HepG2 (cell line): Measurements from ENCODE around the gene TTLL10. TPM values are rescaled to one million over a fixed set of nuclear protein-coding genes. Genes with fewer than 3 reads are reported as not detected.

Experiments
- ATAC-seq: fragments of 200-7000 bp; cut with Tn5 transposase; 3 replicates; pipeline ENCODE4 v1.9.1; 2020; ENCODE audit warnings: mild to moderate bottlenecking, moderate library complexity
- BruUV-seq: library from RNA; stranded (reverse); fragments of 400-500 nt; replicated peaks from 2 replicates; lab custom pipeline; 2021; lab: Mats Ljungman, UMichigan
- CTCF ChIA-PET: fragments of 300-600 bp; formaldehyde crosslinking; extraction: SDS; loops from one replicate; lab custom pipeline; 2021; ENCODE audit warnings: low total read pairs, inconsistent platforms, low intra/inter-chr PET ratio; lab: Yijun Ruan, JAX
- POLR2A ChIA-PET: fragments of 350-600 bp; sonication (Branson Sonifier 250); formaldehyde crosslinking; loops from one replicate; lab custom pipeline; 2020; ENCODE audit warnings: antibody characterized with exemption, inconsistent platforms; lab: Yijun Ruan, JAX
- DNase-seq: peaks from one replicate; pipeline ENCODE4 v3.0.0-alpha.2; 2015; ENCODE audit warnings: low spot score
- FAIRE-seq: peaks from 3 replicates; lab custom pipeline; 2011; peaks lifted over from hg19 to GRCh38; lab: Jason Lieb, UNC
- H2AFZ ChIP-seq: one replicate; pipeline ENCODE4 v1.6.1; 2011; ENCODE audit warnings: low read length, inconsistent platforms
- H3K27ac ChIP-seq: fragments of 300-600 bp; 3 replicates; pipeline ENCODE4 v1.8.0; 2011; ENCODE audit warnings: mixed run types, mild to moderate bottlenecking, mixed read lengths, low read length, inconsistent platforms; ENCODE audit not compliant: insufficient read depth; ENCODE audit errors: extremely low read length
- H3K27me3 ChIP-seq, 2 experiments: fragments of 200-600 bp in 1 of 2; 2 replicates in 1 of 2; 3 replicates in 1 of 2; pipeline versions ENCODE4 v1.6.0 to v1.8.0; 2011; ENCODE audit warnings: low read length in 2 of 2, mild to moderate bottlenecking in 2 of 2, moderate library complexity in 2 of 2, inconsistent platforms in 1 of 2; ENCODE audit not compliant: insufficient read depth in 2 of 2, control insufficient read depth in 1 of 2
- H3K36me3 ChIP-seq, 2 experiments: fragments of 200-600 bp in 1 of 2; replicated peaks in 1 of 2; 2 replicates in 1 of 2; 3 replicates in 1 of 2; pipeline versions ENCODE4 v1.5.1 to v1.8.0; 2011; ENCODE audit warnings: low read length in 2 of 2, inconsistent platforms in 1 of 2; ENCODE audit not compliant: insufficient read depth in 2 of 2, control insufficient read depth in 1 of 2
- H3K4me1 ChIP-seq: 2 replicates; pipeline ENCODE4 v1.5.1; 2012; ENCODE audit warnings: low read length, inconsistent platforms; ENCODE audit not compliant: insufficient read depth
- H3K4me2 ChIP-seq: 2 replicates; pipeline ENCODE4 v1.6.0; 2011; ENCODE audit warnings: low read depth, low read length, inconsistent platforms
- H3K4me3 ChIP-seq, 3 experiments: fragments of 200-600 bp in 1 of 3; sonication (generic), shearing (Covaris generic) in 1 of 3; replicated peaks in 1 of 3; 2 replicates each; pipeline ENCODE4 v1.5.1; 2011 to 2016; ENCODE audit warnings: low read length in 3 of 3, inconsistent platforms in 2 of 3, low read depth in 2 of 3, mild to moderate bottlenecking in 2 of 3, control low read depth in 1 of 3, mixed read lengths in 1 of 3; ENCODE audit not compliant: insufficient read depth in 1 of 3
- H3K79me2 ChIP-seq: one replicate; pipeline ENCODE4 v1.6.1; 2011; ENCODE audit warnings: low read length, inconsistent platforms; ENCODE audit not compliant: insufficient read depth
- H3K9ac ChIP-seq: 2 replicates; pipeline ENCODE4 v1.6.0; 2011; ENCODE audit warnings: mild to moderate bottlenecking, low read depth, low read length, inconsistent platforms; ENCODE audit not compliant: insufficient read depth
- H3K9me3 ChIP-seq: 2 replicates; pipeline ENCODE4 v1.5.1; 2012; ENCODE audit warnings: mild to moderate bottlenecking, low read length
- H4K20me1 ChIP-seq: 2 replicates; pipeline ENCODE4 v1.6.0; 2011; ENCODE audit warnings: inconsistent platforms, mild to moderate bottlenecking, low read length, moderate library complexity; ENCODE audit not compliant: insufficient read depth
- RBFOX2 ChIP-seq: fragments of 200-400 bp; formaldehyde crosslinking; IDR thresholded peaks from 2 replicates; pipeline ENCODE4 v1.6.1; 2017; ENCODE audit warnings: low read depth, mild to moderate bottlenecking, low read length
- TOPORS ChIP-seq: sonication (generic); formaldehyde crosslinking; IDR thresholded peaks from 2 replicates; pipeline ENCODE4 v1.8.0; 2023; ENCODE audit warnings: mild to moderate bottlenecking, missing genetic modification reagents
- ZNF780A ChIP-seq: sonication (generic); formaldehyde crosslinking; IDR thresholded peaks from 2 replicates; pipeline ENCODE4 v1.8.0; 2022; ENCODE audit warnings: mild to moderate bottlenecking, missing genetic modification reagents, moderate library complexity
- ZNF792 ChIP-seq: IDR thresholded peaks from 2 replicates; pipeline ENCODE4 v1.6.1; 2016
- WGBS: methylation state at CpG from one replicate; pipeline ENCODE4 v1.1.6; 2017; ENCODE audit warnings: low lambda C conversion rate; 5-methylcytosine and 5-hydroxymethylcytosine counted together
- in situ Hi-C: cut with HindIII; loops from 2 replicates; pipeline ENCODE4 v1.10.0; 2017; ENCODE audit warnings: low pct_unique_long_range_greater_than_20kb; ENCODE audit not compliant: extremely low pct_ligation_motif_present
- intact Hi-C: fragments of 100-400 bp; cut with micrococcal nuclease; formaldehyde crosslinking; loops from one replicate; pipeline ENCODE4 v1.10.0; 2022; ENCODE audit not compliant: unreplicated experiment
- polyA plus RNA-seq, 8 experiments: library from polyadenylated mRNA; depleted of rRNA in 3 of 8; stranded (reverse) in 7 of 8; unstranded in 1 of 8; fragments of >200 nt; fragmentation: Illumina TruSeq in 4 of 8; extraction: Trizol in 4 of 8; gene quantifications; 2 replicates each; pipeline versions ENCODE4 v1.2.1 to v1.2.3, GENCODE V29; 2011 to 2016; ENCODE audit warnings: low read depth in 4 of 8, missing spikeins in 1 of 8, mixed read lengths in 1 of 8; ENCODE audit not compliant: insufficient read depth in 1 of 8
- total RNA-seq, 5 experiments: library from RNA; depleted of rRNA; stranded (reverse); fragments of >200 nt; fragmentation: Illumina TruSeq; extraction: Trizol; gene quantifications; 2 replicates each; pipeline ENCODE4 v1.2.3, GENCODE V29; 2016; ENCODE audit warnings: low read depth in 1 of 5
- TF ChIP-seq, protein P1 (sequence below): sonication (generic); formaldehyde crosslinking; IDR thresholded peaks from 2 replicates; pipeline ENCODE4 v1.5.1; 2020; ENCODE audit warnings: mild to moderate bottlenecking, missing genetic modification reagents
- TF ChIP-seq, protein P2 (sequence below): sonication (generic); formaldehyde crosslinking; IDR thresholded peaks from 2 replicates; pipeline ENCODE4 v1.8.0; 2022; ENCODE audit warnings: mild to moderate bottlenecking, missing genetic modification reagents, moderate library complexity

Gene TTLL10
- total and polyA plus RNA-seq, 2 of the 13 experiments (the other 11 are each of a cell fraction or from before 2014, with no cell fraction given) = not detected

DNA sequence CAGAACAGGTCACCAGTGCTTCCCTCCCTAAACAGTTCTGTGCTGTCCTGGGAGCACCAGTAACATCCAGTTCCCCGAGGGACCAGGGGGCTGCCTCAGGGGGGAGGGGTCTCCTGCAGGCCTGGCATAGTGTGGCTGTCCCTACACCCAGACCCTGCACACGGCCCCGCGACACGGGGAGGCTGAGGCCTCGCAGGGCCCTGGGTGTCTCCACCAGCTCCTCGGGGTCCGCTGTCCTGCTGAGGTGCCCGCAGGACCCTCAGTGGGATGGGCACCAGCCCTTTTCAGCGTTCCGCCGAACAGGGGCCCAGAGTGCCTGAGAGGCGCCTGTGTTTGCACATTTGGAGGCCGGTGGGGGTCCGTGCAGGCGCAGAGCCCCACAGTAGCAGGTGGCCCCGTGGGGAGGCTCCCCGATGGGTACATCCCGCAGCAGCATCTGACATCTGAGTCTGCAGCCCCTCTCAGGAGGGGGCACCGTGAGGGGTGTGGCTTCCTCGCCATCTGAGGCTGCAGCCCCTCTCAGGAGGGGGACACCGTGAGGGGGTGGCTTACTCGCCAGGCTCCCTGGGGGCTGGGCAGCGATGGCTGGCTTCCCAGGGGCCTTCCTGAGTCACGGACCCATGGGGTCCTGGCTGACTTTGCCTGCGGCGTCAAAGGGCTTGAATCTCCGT is 39.2 kb upstream of the TTLL10 start:
- peaks cover 55% of the 10 kb centered on the region for H3K4me1 ChIP-seq
- DNase-seq = no peak
- WGBS = 91% methylated on average over 1 of the region's 28 CpGs
- H3K27me3 ChIP-seq = no peaks in the 10 kb centered on the region
- H4K20me1 ChIP-seq = no peaks in the 10 kb centered on the region
- intact Hi-C loops = no loop called here
- no peak overlapping the region for H3K4me3 ChIP-seq
- H3K9me3 ChIP-seq = no peaks in the 10 kb centered on the region
- TF ChIP-seq TOPORS = no peak
- TF ChIP-seq RBFOX2 = 0 out of 2 replicates have a peak, but pooled peaks have one; percentile 22
- no peak for TF ChIP-seq ZNF792 (CRISPR knock-in tag)
- H2AFZ ChIP-seq = no peak overlapping the region
- no peak overlapping the region for H3K4me2 ChIP-seq
- FAIRE-seq = no peak
- no peaks in the 10 kb centered on the region for H3K36me3 ChIP-seq
- H3K9ac ChIP-seq = no peak overlapping the region
- ATAC-seq = no peak
- no peak overlapping the region for H3K27ac ChIP-seq
- BruUV-seq = no TSS peak
- CTCF ChIA-PET = no interaction called here
- POLR2A ChIA-PET = interaction anchor here (1.0 kb wide), 1 partner anchor 9 kb away, joined by 4 read pairs; no protein-coding TSS in a partner anchor
- no peaks in the 10 kb centered on the region for H3K79me2 ChIP-seq
- in situ Hi-C loops = no loop called here

DNA sequence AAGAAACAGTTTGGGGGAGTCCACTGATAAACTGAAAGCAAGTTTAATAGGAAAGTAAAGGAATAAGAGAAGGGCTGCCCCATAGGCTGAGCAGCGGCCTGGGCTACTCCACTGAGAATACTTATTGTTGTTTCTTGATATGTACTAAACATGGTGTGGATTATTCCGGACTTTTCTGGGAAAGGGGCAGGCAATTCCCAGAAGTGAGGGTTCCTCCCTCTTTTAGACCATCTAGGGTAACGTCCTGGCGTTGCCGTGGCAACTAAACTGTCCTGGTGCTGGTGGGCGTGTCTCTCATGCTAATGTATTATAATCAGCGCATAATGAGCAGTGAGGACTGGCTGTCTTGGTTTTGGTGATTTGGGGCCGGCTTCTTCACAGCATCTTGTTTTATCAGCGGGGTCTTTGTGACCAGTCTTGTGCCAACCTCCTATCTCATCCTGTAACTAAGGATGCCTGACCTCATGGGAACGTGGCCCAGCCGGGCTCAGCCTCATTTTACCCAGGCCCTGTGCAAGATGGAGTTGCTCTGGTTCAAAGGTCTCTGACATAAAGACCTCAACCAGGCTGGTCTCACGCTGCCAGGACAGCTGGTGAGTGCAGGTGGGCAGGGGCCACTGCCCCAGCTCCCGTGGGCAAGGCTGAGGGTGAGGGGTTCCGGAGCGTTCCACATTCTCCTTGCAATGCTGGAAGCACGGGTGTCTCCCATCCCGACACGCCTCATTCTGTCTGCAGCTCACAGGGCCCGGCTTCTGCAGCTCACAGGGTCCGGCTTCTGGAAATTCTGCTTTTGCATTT is 38.1 kb upstream of the TTLL10 start:
- intact Hi-C loops (no loop called here), in situ Hi-C loops (no loop called here)
- TF ChIP-seq, protein P1, sequence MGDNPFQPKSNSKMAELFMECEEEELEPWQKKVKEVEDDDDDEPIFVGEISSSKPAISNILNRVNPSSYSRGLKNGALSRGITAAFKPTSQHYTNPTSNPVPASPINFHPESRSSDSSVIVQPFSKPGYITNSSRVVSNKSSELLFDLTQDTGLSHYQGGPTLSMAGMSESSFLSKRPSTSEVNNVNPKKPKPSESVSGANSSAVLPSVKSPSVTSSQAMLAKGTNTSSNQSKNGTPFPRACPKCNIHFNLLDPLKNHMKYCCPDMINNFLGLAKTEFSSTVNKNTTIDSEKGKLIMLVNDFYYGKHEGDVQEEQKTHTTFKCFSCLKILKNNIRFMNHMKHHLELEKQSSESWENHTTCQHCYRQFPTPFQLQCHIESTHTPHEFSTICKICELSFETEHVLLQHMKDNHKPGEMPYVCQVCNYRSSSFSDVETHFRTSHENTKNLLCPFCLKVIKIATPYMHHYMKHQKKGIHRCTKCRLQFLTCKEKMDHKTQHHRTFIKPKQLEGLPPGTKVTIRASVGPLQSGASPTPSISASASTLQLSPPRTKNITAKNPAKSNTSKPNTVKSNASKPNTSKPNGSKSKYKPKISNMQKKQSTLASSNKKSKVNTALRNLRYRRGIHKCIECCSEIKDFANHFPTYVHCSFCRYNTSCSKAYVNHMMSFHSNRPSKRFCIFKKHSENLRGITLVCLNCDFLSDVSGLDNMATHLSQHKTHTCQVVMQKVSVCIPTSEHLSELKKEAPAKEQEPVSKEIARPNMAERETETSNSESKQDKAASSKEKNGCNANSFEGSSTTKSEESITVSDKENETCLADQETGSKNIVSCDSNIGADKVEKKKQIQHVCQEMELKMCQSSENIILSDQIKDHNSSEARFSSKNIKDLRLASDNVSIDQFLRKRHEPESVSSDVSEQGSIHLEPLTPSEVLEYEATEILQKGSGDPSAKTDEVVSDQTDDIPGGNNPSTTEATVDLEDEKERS (CRISPR knock-in tag) = no peak
- TF ChIP-seq ZNF780A = no peak
- TF ChIP-seq, protein P2, sequence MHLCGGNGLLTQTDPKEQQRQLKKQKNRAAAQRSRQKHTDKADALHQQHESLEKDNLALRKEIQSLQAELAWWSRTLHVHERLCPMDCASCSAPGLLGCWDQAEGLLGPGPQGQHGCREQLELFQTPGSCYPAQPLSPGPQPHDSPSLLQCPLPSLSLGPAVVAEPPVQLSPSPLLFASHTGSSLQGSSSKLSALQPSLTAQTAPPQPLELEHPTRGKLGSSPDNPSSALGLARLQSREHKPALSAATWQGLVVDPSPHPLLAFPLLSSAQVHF (CRISPR knock-in tag) = no peak
- H3K27ac ChIP-seq = no peak overlapping the region
- H3K4me2 ChIP-seq = no peak overlapping the region
- peaks cover 44% of the 10 kb centered on the region for H3K4me1 ChIP-seq
- no peaks in the 10 kb centered on the region for H4K20me1 ChIP-seq
- no peaks in the 10 kb centered on the region for H3K27me3 ChIP-seq
- no peak for ATAC-seq
- ChIA-PET POLR2A (interaction anchor here (1.2 kb wide), 1 partner anchor 10 kb away, joined by 3 read pairs; no protein-coding TSS in a partner anchor), CTCF (no interaction called here)
- H3K36me3 ChIP-seq = no peaks in the 10 kb centered on the region
- no peak overlapping the region for H2AFZ ChIP-seq
- WGBS = 86% methylated on average over 10 of the region's 20 CpGs
- H3K9me3 ChIP-seq = no peaks in the 10 kb centered on the region
- no peak overlapping the region for H3K4me3 ChIP-seq
- H3K9ac ChIP-seq = no peak overlapping the region
- no TSS peak for BruUV-seq
- FAIRE-seq = no peak
- no peaks in the 10 kb centered on the region for H3K79me2 ChIP-seq
- DNase-seq = no peak
